HCT116 (cell line): Measurements from ENCODE around the gene AQP4. TPM values are rescaled to one million over a fixed set of nuclear protein-coding genes. Genes with fewer than 3 reads are reported as not detected.

ENCODE experiments used
- ATAC-seq: fragments of 200-7000 bp; cut with Tn5 transposase; 2 replicates; pipeline ENCODE4 v1.9.1; 2020; ENCODE audit warnings: mild to moderate bottlenecking, moderate library complexity
- BruUV-seq: library from RNA; stranded (reverse); fragments of 400-500 nt; replicated peaks from 2 replicates; lab custom pipeline; 2021; lab: Mats Ljungman, UMichigan
- CTCF ChIA-PET: fragments of 300-600 bp; sonication (Branson Sonifier 250); formaldehyde crosslinking; loops from one replicate; lab custom pipeline; 2021; ENCODE audit warnings: antibody characterized with exemption; lab: Charles Lee
- POLR2A ChIA-PET: fragments of 300-600, 350-600 bp; sonication (Branson Sonifier 250); formaldehyde crosslinking; loops from one replicate; lab custom pipeline; 2021; ENCODE audit warnings: antibody characterized with exemption; lab: Charles Lee
- RAD21 ChIA-PET, 2 experiments: fragments of 300-600 bp; sonication (Branson Sonifier 250); formaldehyde crosslinking; loops; one replicate each; lab custom pipeline; 2023; ENCODE audit warnings: low total read pairs in 2 of 2; ENCODE audit not compliant: uncharacterized antibody in 2 of 2, unreplicated experiment in 2 of 2, low non-redundant PET in 1 of 2; lab: Charles Lee
- DNase-seq: peaks from one replicate; pipeline ENCODE4 v3.0.0-alpha.2; 2010; ENCODE audit warnings: low read depth, low spot score
- H2AFZ ChIP-seq: fragments of 200-600 bp; shearing (Covaris generic), sonication (generic); 2 replicates; pipeline ENCODE4 v1.6.1; 2017; ENCODE audit warnings: low read depth, mixed run types, mixed read lengths, antibody characterized with exemption, low read length; ENCODE audit not compliant: poor library complexity, severe bottlenecking
- H3K27ac ChIP-seq: 2 replicates; pipeline ENCODE4 v1.5.1; 2012; ENCODE audit warnings: low read depth, low read length
- H3K27me3 ChIP-seq: fragments of 200-600 bp; sonication (generic); 2 replicates; pipeline ENCODE4 v1.6.1; 2016; ENCODE audit warnings: mixed run types, low read length, mixed read lengths; ENCODE audit not compliant: insufficient read depth
- H3K36me3 ChIP-seq, 2 experiments: fragments of 200-500 bp in 1 of 2; fragments of 200-600 bp in 1 of 2; sonication (Bioruptor generic) in 1 of 2; sonication (generic) in 1 of 2; 2 replicates each; pipeline versions ENCODE4 v1.5.1 to v1.6.1; 2014 to 2016; ENCODE audit warnings: low read length in 2 of 2, inconsistent platforms in 1 of 2, mixed read lengths in 1 of 2, mixed run types in 1 of 2; ENCODE audit not compliant: insufficient read depth in 2 of 2, control insufficient read depth in 1 of 2
- H3K4me1 ChIP-seq, 2 experiments: fragments of 200-600 bp in 1 of 2; sonication (generic) in 1 of 2; 2 replicates each; pipeline versions ENCODE4 v1.5.1 to v1.6.1; 2012 to 2017; ENCODE audit warnings: low read length in 2 of 2, inconsistent platforms in 1 of 2, mild to moderate bottlenecking in 1 of 2, mixed read lengths in 1 of 2, mixed run types in 1 of 2, moderate library complexity in 1 of 2; ENCODE audit not compliant: insufficient read depth in 2 of 2, control insufficient read depth in 1 of 2
- H3K4me2 ChIP-seq: fragments of 200-600 bp; sonication (generic); 2 replicates; pipeline ENCODE4 v1.6.1; 2017; ENCODE audit warnings: mixed run types, low read length, mixed read lengths
- H3K4me3 ChIP-seq, 2 experiments: fragments of 200-600 bp in 1 of 2; sonication (generic) in 1 of 2; replicated peaks in 1 of 2; 2 replicates each; pipeline ENCODE4 v1.5.1; 2011 to 2016; ENCODE audit warnings: low read length in 2 of 2, control low read depth in 1 of 2, low read depth in 1 of 2, mild to moderate bottlenecking in 1 of 2, mixed read lengths in 1 of 2, mixed run types in 1 of 2
- H3K79me2 ChIP-seq: fragments of 200-600 bp; sonication (generic); 2 replicates; pipeline ENCODE4 v1.6.1; 2017; ENCODE audit warnings: mild to moderate bottlenecking, mixed run types, low read length, moderate library complexity, mixed read lengths; ENCODE audit not compliant: insufficient read depth
- H3K9ac ChIP-seq: fragments of 200-600 bp; sonication (generic); 2 replicates; pipeline ENCODE4 v1.6.1; 2016; ENCODE audit warnings: low read length, mixed read lengths
- H3K9me2 ChIP-seq: fragments of 200-600 bp; sonication (generic), shearing (Covaris generic); 2 replicates; pipeline ENCODE4 v1.6.1; 2017; ENCODE audit warnings: mixed run types, mild to moderate bottlenecking, moderate library complexity; ENCODE audit not compliant: insufficient read depth
- H3K9me3 ChIP-seq, 2 experiments: fragments of 200-500 bp in 1 of 2; fragments of 200-600 bp in 1 of 2; sonication (Bioruptor generic) in 1 of 2; sonication (generic) in 1 of 2; 2 replicates each; pipeline ENCODE4 v1.6.1; 2014 to 2017; ENCODE audit warnings: low read length in 2 of 2, mixed read lengths in 2 of 2, inconsistent platforms in 1 of 2, low read depth in 1 of 2, mild to moderate bottlenecking in 1 of 2, mixed run types in 1 of 2, moderate library complexity in 1 of 2; ENCODE audit not compliant: control insufficient read depth in 1 of 2, insufficient read depth in 1 of 2
- H4K20me1 ChIP-seq: fragments of 200-600 bp; sonication (generic), shearing (Covaris generic); 2 replicates; pipeline ENCODE4 v1.6.1; 2017; ENCODE audit warnings: mixed run types, mild to moderate bottlenecking, moderate library complexity; ENCODE audit not compliant: insufficient read depth
- ATF3 ChIP-seq: IDR thresholded peaks from 2 replicates; pipeline ENCODE4 v1.6.1; 2012
- CEBPB ChIP-seq: IDR thresholded peaks from 2 replicates; pipeline ENCODE4 v1.6.1; 2012; ENCODE audit warnings: low read depth
- ELF1 ChIP-seq: IDR thresholded peaks from 2 replicates; pipeline ENCODE4 v1.6.1; 2012; ENCODE audit warnings: low read depth, borderline replicate concordance
- EZH2 ChIP-seq: fragments of 200-600 bp; sonication (generic); IDR thresholded peaks from 2 replicates; pipeline ENCODE4 v1.6.1; 2017; ENCODE audit warnings: antibody characterized with exemption, mixed run types
- POLR2A ChIP-seq: IDR thresholded peaks from 2 replicates; pipeline ENCODE4 v1.7.0; 2011; ENCODE audit warnings: borderline replicate concordance; ENCODE audit not compliant: insufficient read depth, insufficient read length; ENCODE audit errors: extremely low read depth
- SIN3A ChIP-seq: IDR thresholded peaks from 2 replicates; pipeline ENCODE4 v1.6.1; 2012; ENCODE audit warnings: low read depth
- SP1 ChIP-seq: IDR thresholded peaks from 2 replicates; pipeline ENCODE4 v1.6.1; 2012; ENCODE audit warnings: low read depth
- TCF7L2 ChIP-seq: IDR thresholded peaks from 2 replicates; pipeline ENCODE4 v1.7.0; 2011; ENCODE audit warnings: borderline replicate concordance, inconsistent platforms; ENCODE audit not compliant: insufficient read depth, insufficient read length; ENCODE audit errors: extremely low read depth
- YY1 ChIP-seq: IDR thresholded peaks from 2 replicates; pipeline ENCODE4 v1.6.1; 2011; ENCODE audit warnings: low read length, low read depth, moderate library complexity, mild to moderate bottlenecking; ENCODE audit not compliant: insufficient replicate concordance; ENCODE audit errors: extremely low read depth
- ZBTB33 ChIP-seq: IDR thresholded peaks from 2 replicates; pipeline ENCODE4 v1.6.1; 2011; ENCODE audit warnings: mild to moderate bottlenecking, low read length, moderate library complexity; ENCODE audit not compliant: insufficient replicate concordance; ENCODE audit errors: extremely low read depth
- ZFX ChIP-seq: fragments of 450-650 bp; IDR thresholded peaks from 2 replicates; pipeline ENCODE4 v1.6.1; 2017
- ZNF274 ChIP-seq: fragments of 200-500 bp; sonication (Bioruptor generic); IDR thresholded peaks from 2 replicates; pipeline ENCODE4 v1.6.1; 2014; ENCODE audit warnings: mild to moderate bottlenecking, low read depth, low read length, inconsistent platforms
- intact Hi-C: fragments of 100-400 bp; cut with micrococcal nuclease; formaldehyde crosslinking; loops from 2 replicates; pipeline ENCODE4 v1.10.0; 2022
- total RNA-seq: library from RNA; stranded (reverse); gene quantifications from one replicate; pipeline ENCODE4 v1.2.1, GENCODE V29; 2021; ENCODE audit not compliant: unreplicated experiment

AQP4 gene
- total RNA-seq, 1 experiment from 2014 or later = 0.07 TPM

GRCh38 chr18:26853401-26853800, 12.1 kb downstream of the AQP4 start:
- no peaks in the 10 kb centered on the region for H3K36me3 ChIP-seq
- ChIA-PET RAD21 (no interaction called here), POLR2A (no interaction called here), CTCF (no interaction called here)
- H3K27me3 ChIP-seq = peaks cover 6% of the 10 kb centered on the region; the same call in 1 of the 2 replicates
- no peaks in the 10 kb centered on the region for H4K20me1 ChIP-seq
- no peak overlapping the region for H3K27ac ChIP-seq
- H3K9ac ChIP-seq = no peak overlapping the region
- no peak overlapping the region for H2AFZ ChIP-seq
- H3K9me2 ChIP-seq = no peaks in the 10 kb centered on the region
- no peak for ATAC-seq
- H3K4me2 ChIP-seq = no peak overlapping the region
- H3K79me2 ChIP-seq = no peaks in the 10 kb centered on the region
- no peaks in the 10 kb centered on the region for H3K9me3 ChIP-seq
- H3K4me3 ChIP-seq = no peak overlapping the region
- no peak for DNase-seq
- BruUV-seq = no TSS peak
- TF ChIP-seq CEBPB (no peak), ZBTB33 (no peak), ZFX (no peak), ELF1 (no peak), POLR2A (no peak), SP1 (no peak), YY1 (no peak), EZH2 (no peak), ZNF274 (no peak)
- intact Hi-C loops = no loop called here
- H3K4me1 ChIP-seq = no peaks in the 10 kb centered on the region

GRCh38 chr18:26843760-26844159, 21.7 kb downstream of the AQP4 start:
- Histone ChIP-seq H3K9me3 (no peaks in the 10 kb centered on the region), H3K9me2 (no peaks in the 10 kb centered on the region), H3K4me1 (no peaks in the 10 kb centered on the region), H3K36me3 (no peaks in the 10 kb centered on the region), H3K9ac (no peak overlapping the region), H3K27me3 (peaks cover 7% of the 10 kb centered on the region; the same call in 1 of the 2 replicates), H3K4me3 (no peak overlapping the region), H3K27ac (no peak overlapping the region), H3K79me2 (no peaks in the 10 kb centered on the region), H3K4me2 (no peak overlapping the region), H4K20me1 (no peaks in the 10 kb centered on the region), H2AFZ (no peak overlapping the region)
- TF ChIP-seq SIN3A (no peak), YY1 (no peak), ATF3 (no peak), EZH2 (no peak), SP1 (no peak), ELF1 (no peak), TCF7L2 (no peak)
- POLR2A ChIA-PET = no interaction called here
- CTCF ChIA-PET = no interaction called here
- RAD21 ChIA-PET = no interaction called here
- BruUV-seq = no TSS peak
- DNase-seq (no peak), ATAC-seq (no peak)
- intact Hi-C loops = no loop called here
